Progenitor cell of endocrine pancreas (in vitro differentiated cells): ENCODE results near the gene ROR1. TPM values are rescaled to one million over a fixed set of nuclear protein-coding genes. Genes with fewer than 3 reads are reported as not detected.

ENCODE experiments used
- DNase-seq: peaks from one replicate; pipeline ENCODE4 v3.0.0; 2021; ENCODE audit warnings: low spot score; ENCODE audit not compliant: unreplicated experiment
- H3K27ac Mint-ChIP-seq: 2 replicates; pipeline ENCODE4 v1.8.0; 2021; ENCODE audit warnings: mild to moderate bottlenecking, moderate library complexity, mixed read lengths
- H3K27me3 Mint-ChIP-seq: 2 replicates; pipeline ENCODE4 v1.8.0; 2021; ENCODE audit warnings: mixed read lengths
- H3K36me3 Mint-ChIP-seq: 2 replicates; pipeline ENCODE4 v1.8.0; 2022; ENCODE audit warnings: mixed read lengths; ENCODE audit not compliant: insufficient read depth
- H3K4me1 Mint-ChIP-seq: 2 replicates; pipeline ENCODE4 v1.8.0; 2021; ENCODE audit warnings: low read depth, mixed read lengths
- H3K4me3 Mint-ChIP-seq: 2 replicates; pipeline ENCODE4 v1.8.0; 2021; ENCODE audit warnings: low read depth, mild to moderate bottlenecking, moderate library complexity, mixed read lengths
- H3K9me3 Mint-ChIP-seq: 2 replicates; pipeline ENCODE4 v1.8.0; 2021; ENCODE audit warnings: low read depth, mixed read lengths
- total RNA-seq: library from RNA; stranded (reverse); gene quantifications from 2 replicates; pipeline ENCODE4 v1.2.1, GENCODE V29; 2021
- TF ChIP-seq, protein P1 (sequence below): fragments of 200-600 bp; sonication (generic); IDR thresholded peaks from one replicate; pipeline ENCODE4 v1.5.0; 2021; ENCODE audit warnings: antibody characterized with exemption, mild to moderate bottlenecking; ENCODE audit not compliant: unreplicated experiment

The ROR1 gene
- total RNA-seq, 1 donor from 2014 or later: 63.8 TPM

DNA sequence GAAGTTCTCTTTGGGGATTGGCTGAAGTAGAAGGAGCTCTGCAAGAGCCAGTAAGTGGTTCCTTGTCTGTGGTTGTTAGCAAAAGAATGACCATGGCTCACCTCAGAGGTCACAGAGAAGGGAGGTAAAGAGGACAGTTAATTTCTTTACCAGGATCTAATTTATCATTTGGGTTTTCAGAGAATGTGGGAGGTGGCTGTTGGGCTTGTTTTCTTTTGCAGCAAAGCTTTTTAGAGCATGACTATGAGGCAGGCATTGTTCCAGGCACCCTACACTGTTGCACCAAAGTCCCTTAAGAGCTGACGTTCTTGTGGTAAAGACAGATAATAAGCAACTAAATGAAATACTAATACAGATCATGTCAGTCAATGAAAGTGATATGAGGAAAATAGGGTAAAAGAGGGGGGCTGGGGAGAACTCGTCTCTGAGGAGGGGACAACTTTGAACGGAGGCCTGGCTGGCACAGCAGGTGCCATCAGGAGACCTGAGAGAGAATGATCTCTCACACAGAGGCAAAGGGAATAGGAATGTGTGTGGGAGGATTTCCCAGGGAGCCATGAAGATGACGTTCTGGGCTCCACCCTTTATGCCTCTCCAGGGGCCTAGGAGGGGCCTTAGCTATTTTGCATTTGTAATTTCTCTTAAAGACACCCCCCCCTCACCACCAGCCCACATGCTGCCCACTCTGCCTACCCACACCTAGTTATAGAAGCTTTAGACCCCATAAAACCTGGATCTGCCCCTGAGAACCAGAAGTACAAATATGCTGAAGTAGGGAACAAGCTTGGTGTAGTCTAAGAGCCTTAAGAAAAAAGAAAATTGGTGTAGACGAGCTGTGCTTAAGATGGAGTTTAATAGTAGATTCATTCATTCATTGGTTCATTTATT lies 177.5 kb downstream of the ROR1 start:
- no peak overlapping the region for H3K4me3 Mint-ChIP-seq
- TF ChIP-seq, protein P1, sequence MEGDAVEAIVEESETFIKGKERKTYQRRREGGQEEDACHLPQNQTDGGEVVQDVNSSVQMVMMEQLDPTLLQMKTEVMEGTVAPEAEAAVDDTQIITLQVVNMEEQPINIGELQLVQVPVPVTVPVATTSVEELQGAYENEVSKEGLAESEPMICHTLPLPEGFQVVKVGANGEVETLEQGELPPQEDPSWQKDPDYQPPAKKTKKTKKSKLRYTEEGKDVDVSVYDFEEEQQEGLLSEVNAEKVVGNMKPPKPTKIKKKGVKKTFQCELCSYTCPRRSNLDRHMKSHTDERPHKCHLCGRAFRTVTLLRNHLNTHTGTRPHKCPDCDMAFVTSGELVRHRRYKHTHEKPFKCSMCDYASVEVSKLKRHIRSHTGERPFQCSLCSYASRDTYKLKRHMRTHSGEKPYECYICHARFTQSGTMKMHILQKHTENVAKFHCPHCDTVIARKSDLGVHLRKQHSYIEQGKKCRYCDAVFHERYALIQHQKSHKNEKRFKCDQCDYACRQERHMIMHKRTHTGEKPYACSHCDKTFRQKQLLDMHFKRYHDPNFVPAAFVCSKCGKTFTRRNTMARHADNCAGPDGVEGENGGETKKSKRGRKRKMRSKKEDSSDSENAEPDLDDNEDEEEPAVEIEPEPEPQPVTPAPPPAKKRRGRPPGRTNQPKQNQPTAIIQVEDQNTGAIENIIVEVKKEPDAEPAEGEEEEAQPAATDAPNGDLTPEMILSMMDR: no peak
- H3K36me3 Mint-ChIP-seq: peaks cover 15% of the 10 kb centered on the region
- H3K27me3 Mint-ChIP-seq: no peaks in the 10 kb centered on the region
- no peak overlapping the region for H3K27ac Mint-ChIP-seq
- H3K9me3 Mint-ChIP-seq: peaks cover 16% of the 10 kb centered on the region
- H3K4me1 Mint-ChIP-seq: peaks cover 21% of the 10 kb centered on the region
- DNase-seq: no peak

DNA sequence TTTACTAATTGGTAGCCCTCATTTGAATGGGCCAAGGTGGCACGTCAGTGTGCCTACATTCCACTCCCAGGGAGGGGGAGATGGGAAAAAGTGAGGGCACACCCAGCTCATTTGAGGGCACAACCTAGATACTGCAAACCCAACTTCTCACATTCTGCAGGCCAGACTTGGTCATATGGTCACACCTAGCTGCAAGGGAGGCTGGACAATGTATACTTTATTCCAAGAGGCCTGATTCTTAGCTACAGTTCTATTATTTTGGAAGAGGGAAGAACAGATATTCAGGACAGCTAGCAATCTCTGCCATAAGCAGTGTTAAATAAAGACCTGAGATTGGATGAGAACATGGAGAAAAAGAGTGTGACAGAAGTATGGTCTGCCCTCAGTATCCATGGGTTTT lies 180.4 kb downstream of the ROR1 start:
- Mint-ChIP-seq H3K27me3 (no peaks in the 10 kb centered on the region), H3K27ac (no peak overlapping the region), H3K4me1 (peaks cover 13% of the 10 kb centered on the region), H3K36me3 (peaks cover 21% of the 10 kb centered on the region), H3K9me3 (peaks cover 19% of the 10 kb centered on the region), H3K4me3 (no peak overlapping the region)
- no peak for DNase-seq
- TF ChIP-seq, protein P1: no peak

DNA sequence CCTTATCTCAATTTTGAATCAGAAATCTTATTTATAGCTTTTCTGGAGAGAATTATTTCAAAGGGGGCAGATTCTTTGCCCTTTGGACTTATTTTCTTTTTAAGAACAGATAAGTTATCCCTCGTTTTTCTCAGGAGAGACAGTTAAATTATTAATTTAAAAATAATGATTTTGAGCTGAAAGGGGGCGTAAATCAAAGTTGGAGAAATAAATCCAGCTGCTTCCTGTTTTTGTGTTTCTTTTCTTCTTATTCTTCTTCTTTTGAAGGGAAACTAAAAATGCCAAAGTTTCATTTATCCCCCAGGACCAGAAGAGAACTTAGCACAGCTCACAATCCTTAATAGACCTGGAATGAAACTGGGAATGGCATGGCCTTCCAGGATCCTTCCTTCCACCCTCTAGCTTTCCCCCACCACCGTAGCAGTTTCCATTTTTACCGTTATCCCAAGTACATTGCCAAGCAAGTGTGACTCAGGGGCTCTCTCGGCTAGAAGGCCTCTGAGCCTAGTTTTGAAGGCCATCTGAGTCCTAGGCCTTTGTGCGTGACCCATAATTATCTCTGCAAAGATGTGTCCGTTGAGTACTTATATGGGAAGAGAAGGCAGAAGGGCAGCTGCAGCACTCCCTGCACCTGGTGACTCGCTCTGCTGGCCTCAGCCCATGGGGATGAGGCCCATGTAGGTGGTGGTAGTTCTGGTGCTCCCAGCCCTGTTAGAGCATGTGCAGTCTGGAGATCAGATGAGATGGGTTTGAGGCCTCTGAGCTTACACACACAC lies 181.7 kb downstream of the ROR1 start:
- Mint-ChIP-seq H3K36me3 (peaks cover 26% of the 10 kb centered on the region), H3K27ac (peak overlapping the region; percentile 27), H3K9me3 (peaks cover 19% of the 10 kb centered on the region), H3K27me3 (no peaks in the 10 kb centered on the region), H3K4me3 (no peak overlapping the region), H3K4me1 (peaks cover 10% of the 10 kb centered on the region)
- DNase-seq: no peak
- TF ChIP-seq, protein P1: no peak

DNA sequence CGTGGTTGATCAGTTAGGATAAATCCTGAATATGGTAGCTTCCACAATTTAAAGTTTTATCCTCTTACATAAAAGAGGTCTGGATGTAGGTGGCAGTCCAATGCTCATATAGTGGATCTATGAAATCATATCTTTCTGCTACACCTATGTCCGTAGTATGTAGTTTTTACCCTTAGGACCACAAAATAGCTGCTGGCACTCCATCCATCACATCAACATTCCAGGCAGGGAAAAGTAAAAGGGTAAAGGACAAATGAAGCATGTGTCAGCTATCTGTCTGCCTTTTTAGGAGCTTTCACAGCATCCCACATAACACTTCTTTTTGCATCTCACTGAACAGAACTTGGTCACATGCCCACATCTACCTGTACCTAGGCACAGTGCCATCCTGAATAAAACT lies 184.7 kb downstream of the ROR1 start:
- Mint-ChIP-seq H3K4me3 (no peak overlapping the region), H3K4me1 (peaks cover 9% of the 10 kb centered on the region), H3K9me3 (peaks cover 17% of the 10 kb centered on the region), H3K27me3 (no peaks in the 10 kb centered on the region), H3K27ac (no peak overlapping the region), H3K36me3 (peaks cover 23% of the 10 kb centered on the region)
- TF ChIP-seq, protein P1: no peak
- no peak for DNase-seq

DNA sequence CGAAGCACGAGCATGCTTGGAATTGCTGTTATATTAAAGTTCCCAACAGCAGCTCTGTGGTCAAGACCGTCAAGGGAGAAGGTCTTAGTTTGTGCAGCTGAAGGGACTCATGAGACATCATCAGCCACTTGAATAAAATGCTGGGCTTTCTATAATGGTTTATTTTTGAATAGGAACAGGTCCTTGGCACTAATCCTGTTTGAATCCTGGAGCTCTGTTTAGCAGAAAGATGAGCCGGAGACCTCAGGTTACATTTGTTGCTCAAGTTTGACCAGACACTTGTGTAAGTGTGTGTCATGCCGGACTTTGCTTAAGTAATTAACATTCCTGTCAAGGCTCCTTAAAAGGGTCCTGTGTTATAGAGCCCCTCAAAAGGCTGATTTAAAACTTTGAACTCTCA lies 186.5 kb downstream of the ROR1 start:
- peaks cover 14% of the 10 kb centered on the region for H3K36me3 Mint-ChIP-seq
- H3K27ac Mint-ChIP-seq: no peak overlapping the region
- peaks cover 8% of the 10 kb centered on the region for H3K4me1 Mint-ChIP-seq
- H3K27me3 Mint-ChIP-seq: no peaks in the 10 kb centered on the region
- DNase-seq: no peak
- no peak overlapping the region for H3K4me3 Mint-ChIP-seq
- peaks cover 3% of the 10 kb centered on the region for H3K9me3 Mint-ChIP-seq
- TF ChIP-seq, protein P1: no peak
